HEK293T (cell line): ENCODE measurements around the gene COG4.

Experiments used
- CTCF ChIA-PET: fragments of 350-600 bp; formaldehyde crosslinking; extraction: SDS; loops from one replicate; lab custom pipeline; 2021; ENCODE audit warnings: antibody characterized with exemption, inconsistent platforms; lab: Yijun Ruan, JAX
- POLR2A ChIA-PET: fragments of 350-600 bp; formaldehyde crosslinking; extraction: SDS; loops from one replicate; lab custom pipeline; 2020; ENCODE audit warnings: antibody characterized with exemption, inconsistent platforms; lab: Yijun Ruan, JAX
- DNase-seq: peaks from one replicate; pipeline ENCODE4 v3.0.0; 2012; ENCODE audit warnings: mixed read lengths; ENCODE audit errors: extremely low spot score
- ARNT ChIP-seq: fragments of 450-650 bp; IDR thresholded peaks from 2 replicates; pipeline ENCODE4 v1.6.1; 2017; ENCODE audit warnings: mild to moderate bottlenecking
- BHLHE40 ChIP-seq: fragments of 450-650 bp; IDR thresholded peaks from 2 replicates; pipeline ENCODE4 v1.6.1; 2016; ENCODE audit warnings: mild to moderate bottlenecking, moderate library complexity, borderline replicate concordance
- CTBP1 ChIP-seq: fragments of 450-650 bp; IDR thresholded peaks from 2 replicates; pipeline ENCODE4 v1.6.1; 2016; ENCODE audit warnings: borderline replicate concordance
- ELF4 ChIP-seq: fragments of 450-650 bp; IDR thresholded peaks from 2 replicates; pipeline ENCODE4 v1.6.1; 2017; ENCODE audit warnings: antibody characterized with exemption
- FOXA1 ChIP-seq: fragments of 450-650 bp; IDR thresholded peaks from 2 replicates; pipeline ENCODE4 v1.6.1; 2016; ENCODE audit warnings: mild to moderate bottlenecking
- FOXK2 ChIP-seq: fragments of 450-650 bp; IDR thresholded peaks from 2 replicates; pipeline ENCODE4 v1.6.1; 2016; ENCODE audit warnings: mild to moderate bottlenecking
- FOXM1 ChIP-seq: fragments of 450-650 bp; IDR thresholded peaks from 2 replicates; pipeline ENCODE4 v1.6.1; 2017; ENCODE audit warnings: mild to moderate bottlenecking, borderline replicate concordance
- HDGF ChIP-seq: fragments of 450-650 bp; IDR thresholded peaks from 2 replicates; pipeline ENCODE4 v1.6.1; 2017; ENCODE audit warnings: antibody characterized with exemption, borderline replicate concordance
- L3MBTL2 ChIP-seq: fragments of 450-650 bp; conservative IDR thresholded peaks from 2 replicates; pipeline ENCODE4 v1.6.1; 2016; ENCODE audit warnings: mild to moderate bottlenecking
- LEF1 ChIP-seq: fragments of 450-650 bp; IDR thresholded peaks from 2 replicates; pipeline ENCODE4 v1.6.1; 2017; ENCODE audit warnings: mild to moderate bottlenecking, borderline replicate concordance
- NFRKB ChIP-seq: fragments of 450-650 bp; IDR thresholded peaks from 2 replicates; pipeline ENCODE4 v1.6.1; 2016; ENCODE audit warnings: mild to moderate bottlenecking, moderate library complexity
- PKNOX1 ChIP-seq: fragments of 450-650 bp; IDR thresholded peaks from 2 replicates; pipeline ENCODE4 v1.6.1; 2016
- SP1 ChIP-seq: fragments of 450-650 bp; IDR thresholded peaks from 2 replicates; pipeline ENCODE4 v1.6.1; 2017
- SUZ12 ChIP-seq: fragments of 450-650 bp; IDR thresholded peaks from 2 replicates; pipeline ENCODE4 v1.6.1; 2016; ENCODE audit warnings: mild to moderate bottlenecking
- TARDBP ChIP-seq: fragments of 450-650 bp; IDR thresholded peaks from 2 replicates; pipeline ENCODE4 v1.6.1; 2016
- ZNF384 ChIP-seq: fragments of 450-650 bp; IDR thresholded peaks from 2 replicates; pipeline ENCODE4 v1.6.1; 2016

The COG4 gene

GRCh38 chr16:70510216-70510615 lies 13.1 kb downstream of the COG4 start:
- ChIA-PET CTCF (no interaction called here), POLR2A (no interaction called here)
- TF ChIP-seq NFRKB (no peak), LEF1 (no peak), PKNOX1 (no peak), ELF4 (no peak), TARDBP (no peak)
- DNase-seq, result no peak

GRCh38 chr16:70508752-70509151 lies 14.6 kb downstream of the COG4 start:
- DNase-seq, result no peak
- no peak for TF ChIP-seq HDGF
- TF ChIP-seq FOXM1, result no peak
- TF ChIP-seq FOXA1, result no peak
- no peak for TF ChIP-seq FOXK2
- no peak for TF ChIP-seq SP1
- TF ChIP-seq L3MBTL2, result no peak
- no peak for TF ChIP-seq ELF4
- ChIA-PET POLR2A (no interaction called here), CTCF (no interaction called here)

GRCh38 chr16:70496513-70496912 lies 26.8 kb downstream of the COG4 start:
- POLR2A ChIA-PET, result no interaction called here
- DNase-seq, result no peak
- CTCF ChIA-PET, result no interaction called here
- TF ChIP-seq HDGF, result no peak
- TF ChIP-seq SUZ12, result no peak
- no peak for TF ChIP-seq NFRKB
- TF ChIP-seq L3MBTL2, result no peak
- no peak for TF ChIP-seq FOXA1
- TF ChIP-seq ZNF384, result no peak
- TF ChIP-seq SP1, result no peak
- no peak for TF ChIP-seq FOXM1
- TF ChIP-seq TARDBP, result no peak
- no peak for TF ChIP-seq PKNOX1
- TF ChIP-seq CTBP1, result no peak
- TF ChIP-seq BHLHE40, result no peak

GRCh38 chr16:70495425-70496182 lies 27.8 kb downstream of the COG4 start:
- ChIA-PET CTCF (interaction anchor here (0.7 kb wide), 1 partner anchor 126 kb away, joined by 6 read pairs; no protein-coding TSS in a partner anchor), POLR2A (no interaction called here)
- no peak for DNase-seq
- no peak for TF ChIP-seq CTBP1
- no peak for TF ChIP-seq BHLHE40
- TF ChIP-seq FOXA1, result no peak
- TF ChIP-seq FOXM1, result no peak

GRCh38 chr16:70494777-70495176 lies 28.6 kb downstream of the COG4 start:
- ChIA-PET POLR2A (no interaction called here), CTCF (interaction anchor here (0.7 kb wide), 2 partner anchors 125 to 159 kb away, joined by 3 to 6 read pairs; no protein-coding TSS in a partner anchor)
- DNase-seq, result no peak
- no peak for TF ChIP-seq SP1
- TF ChIP-seq HDGF, result no peak
- TF ChIP-seq ARNT, result no peak
- no peak for TF ChIP-seq PKNOX1
- TF ChIP-seq FOXM1, result no peak
- no peak for TF ChIP-seq NFRKB
- no peak for TF ChIP-seq LEF1
- TF ChIP-seq TARDBP, result no peak

- CTCF ChIA-PET, result interaction anchor here (0.7 kb wide), 1 partner anchor 160 kb away, joined by 3 read pairs; no protein-coding TSS in a partner anchor
These were observed 29.1 kb downstream of the COG4 start for GRCh38 chr16:70494202-70494770.

GRCh38 chr16:70493802-70494201 lies 29.6 kb downstream of the COG4 start:
- TF ChIP-seq FOXK2 (no peak), LEF1 (no peak), SP1 (no peak), PKNOX1 (no peak), HDGF (no peak), BHLHE40 (no peak), CTBP1 (no peak), ARNT (no peak), FOXM1 (no peak), TARDBP (no peak), FOXA1 (no peak), NFRKB (no peak), ZNF384 (no peak), SUZ12 (no peak)
- ChIA-PET POLR2A (no interaction called here), CTCF (no interaction called here)
- no peak for DNase-seq

More at GRCh38 chr16:70494202-70494770, 29.1 kb downstream of the COG4 start:
- no peak for DNase-seq
- POLR2A ChIA-PET, result no interaction called here
- TF ChIP-seq NFRKB, result no peak
